Activated T-cell treated with anti-CD3 and anti-CD28 coated beads, Interleukin-2, amount 50 U/mL, for 4 hours (primary cell): ENCODE results near the gene COL5A1. TPM values are rescaled to one million over a fixed set of nuclear protein-coding genes. Genes with fewer than 3 reads are reported as not detected.
"Not testable (repeated sequence)": the region's sequence is repeated elsewhere in the genome, so short reads cannot be mapped to it uniquely, and the experiment has no call there.

Experiments used
- ATAC-seq, 2 donors: fragments of 200-7000 bp; cut with Tn5 transposase; one replicate each; pipeline ENCODE4 v1.10.0; 2021
- DNase-seq: peaks from one replicate; pipeline ENCODE4 v3.0.0-alpha.2; 2020
- H3K27me3 Mint-ChIP-seq: one replicate; pipeline ENCODE4 v1.8.0; 2021; ENCODE audit warnings: low read depth, mixed read lengths
- H3K36me3 Mint-ChIP-seq: one replicate; pipeline ENCODE4 v1.8.0; 2022; ENCODE audit warnings: mixed read lengths; ENCODE audit not compliant: insufficient read depth
- H3K4me1 Mint-ChIP-seq: one replicate; pipeline ENCODE4 v1.8.0; 2021; ENCODE audit warnings: low read depth, mixed read lengths
- H3K4me3 Mint-ChIP-seq: one replicate; pipeline ENCODE4 v1.8.0; 2021; ENCODE audit warnings: mild to moderate bottlenecking, moderate library complexity, mixed read lengths
- H3K9me3 Mint-ChIP-seq: one replicate; pipeline ENCODE4 v1.8.0; 2021; ENCODE audit warnings: mixed read lengths
- total RNA-seq, 3 donors: library from RNA; stranded (reverse); gene quantifications; one replicate each; pipeline ENCODE4 v1.2.1, GENCODE V29; 2021

COL5A1 gene
- total RNA-seq, 3 donors from 2014 or later = 0.14 to 0.30 (median 0.21) TPM

GRCh38 chr9:134635351-134636148 is 6.1 kb upstream of the COL5A1 start:
- Mint-ChIP-seq H3K4me3 (no peak overlapping the region), H3K4me1 (no peaks in the 10 kb centered on the region), H3K36me3 (no peaks in the 10 kb centered on the region), H3K9me3 (no peaks in the 10 kb centered on the region), H3K27me3 (peaks cover 12% of the 10 kb centered on the region)
- DNase-seq (no peak), ATAC-seq (no peak)

GRCh38 chr9:134636149-134636507 is 5.5 kb upstream of the COL5A1 start:
- Mint-ChIP-seq H3K4me1 (no peaks in the 10 kb centered on the region), H3K9me3 (no peaks in the 10 kb centered on the region), H3K36me3 (no peaks in the 10 kb centered on the region), H3K27me3 (peaks cover 18% of the 10 kb centered on the region), H3K4me3 (no peak overlapping the region)
- ATAC-seq (no peak), DNase-seq (no peak)

- no peak overlapping the region for H3K4me3 Mint-ChIP-seq
- no peaks in the 10 kb centered on the region for H3K4me1 Mint-ChIP-seq
- peaks cover 19% of the 10 kb centered on the region for H3K27me3 Mint-ChIP-seq
- no peaks in the 10 kb centered on the region for H3K9me3 Mint-ChIP-seq
- DNase-seq (no peak), ATAC-seq (no peak)
- no peaks in the 10 kb centered on the region for H3K36me3 Mint-ChIP-seq
Observed at GRCh38 chr9:134637241-134637640, 4.4 kb upstream of the COL5A1 start.

DNA sequence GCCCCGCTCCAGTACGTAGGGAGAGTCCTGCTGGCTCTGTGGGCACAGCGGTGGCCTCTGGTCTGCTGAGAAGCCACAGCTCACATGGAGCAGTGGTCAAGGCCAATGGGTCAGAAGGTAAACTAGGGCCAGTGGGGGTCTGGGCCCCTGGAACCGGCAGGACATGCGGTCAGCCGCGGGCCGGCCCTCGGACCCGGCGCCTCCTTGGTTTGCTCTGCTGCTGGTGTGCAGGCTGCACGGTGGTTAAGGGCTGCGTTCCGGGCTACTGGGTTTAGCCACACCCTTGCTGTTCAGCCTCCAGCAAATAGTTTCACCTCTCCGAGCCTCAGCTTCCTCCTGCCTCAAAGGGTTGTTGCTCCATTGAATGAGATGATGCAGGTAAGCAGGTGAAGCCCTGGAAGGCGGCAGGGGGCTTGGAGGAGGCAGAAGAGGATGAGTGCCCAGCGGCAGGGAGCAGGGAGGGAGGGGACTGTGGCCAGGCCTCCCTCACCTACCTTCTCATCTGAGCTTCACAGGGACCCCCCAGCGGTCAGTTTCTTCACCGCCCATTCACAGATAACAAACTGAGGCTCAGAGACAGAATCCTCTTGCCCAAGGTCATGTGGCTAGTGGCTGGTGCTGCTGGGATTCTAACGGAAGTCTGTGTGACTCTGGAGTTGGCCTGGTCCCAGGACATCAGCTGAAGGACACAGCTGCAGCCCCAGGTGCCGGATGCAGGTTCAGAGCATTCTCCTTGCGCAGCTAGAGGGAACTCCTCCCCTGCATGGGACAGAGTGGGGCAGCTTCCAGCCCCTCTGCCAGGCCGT is 3.7 kb upstream of the COL5A1 start:
- H3K4me3 Mint-ChIP-seq = no peak overlapping the region
- H3K9me3 Mint-ChIP-seq = no peaks in the 10 kb centered on the region
- ATAC-seq (no peak), DNase-seq (no peak)
- peaks cover 23% of the 10 kb centered on the region for H3K27me3 Mint-ChIP-seq
- H3K4me1 Mint-ChIP-seq = peaks cover 2% of the 10 kb centered on the region
- H3K36me3 Mint-ChIP-seq = no peaks in the 10 kb centered on the region

DNA sequence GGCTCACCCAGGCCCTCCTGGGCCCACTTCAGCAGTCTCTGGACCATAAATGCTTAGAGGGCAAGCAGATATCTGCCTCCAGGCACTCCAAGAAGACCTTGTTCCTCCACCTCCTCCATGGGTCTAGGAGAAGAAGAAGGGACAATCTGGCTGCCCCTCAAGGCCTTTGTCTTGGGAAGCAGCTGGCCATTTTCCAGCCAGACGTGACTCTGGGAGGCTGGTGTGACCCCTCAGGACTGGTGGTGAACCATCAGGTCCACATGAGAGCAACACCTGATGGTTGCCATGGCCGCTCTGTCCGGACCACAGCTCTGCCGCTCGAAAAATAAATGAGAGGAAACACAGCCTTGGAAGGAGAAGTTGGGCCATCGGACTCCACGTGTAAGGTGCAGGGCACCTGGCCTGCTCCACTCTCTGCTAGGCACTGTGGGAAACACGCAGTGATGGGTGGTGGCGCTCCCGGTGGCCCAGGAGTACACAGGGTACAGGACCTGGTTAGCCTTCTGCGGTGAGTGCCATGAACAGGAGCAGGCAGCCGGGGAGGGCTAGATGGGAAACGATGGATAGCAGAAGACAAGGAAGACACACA is 3.0 kb upstream of the COL5A1 start:
- ATAC-seq = no peak
- H3K4me3 Mint-ChIP-seq = no peak overlapping the region

GRCh38 chr9:134639994-134640393 is 1.6 kb upstream of the COL5A1 start:
- ATAC-seq = no peak
- H3K27me3 Mint-ChIP-seq = peaks cover 35% of the 10 kb centered on the region
- no peak overlapping the region for H3K4me3 Mint-ChIP-seq
- no peaks in the 10 kb centered on the region for H3K36me3 Mint-ChIP-seq
- peaks cover 2% of the 10 kb centered on the region for H3K4me1 Mint-ChIP-seq
- no peaks in the 10 kb centered on the region for H3K9me3 Mint-ChIP-seq
- no peak for DNase-seq

More for the DNA sequence above, 3.0 kb upstream of the COL5A1 start:
- peaks cover 30% of the 10 kb centered on the region for H3K27me3 Mint-ChIP-seq
- H3K4me1 Mint-ChIP-seq = peaks cover 2% of the 10 kb centered on the region
- no peaks in the 10 kb centered on the region for H3K36me3 Mint-ChIP-seq
- DNase-seq = no peak
- H3K9me3 Mint-ChIP-seq = no peaks in the 10 kb centered on the region

GRCh38 chr9:134640506-134641172 is 964 bp upstream of the COL5A1 start:
- no peak for DNase-seq
- H3K4me1 Mint-ChIP-seq = peaks cover 2% of the 10 kb centered on the region
- peaks cover 35% of the 10 kb centered on the region for H3K27me3 Mint-ChIP-seq
- no peak for ATAC-seq
- H3K4me3 Mint-ChIP-seq = no peak overlapping the region
- H3K36me3 Mint-ChIP-seq = no peaks in the 10 kb centered on the region
- H3K9me3 Mint-ChIP-seq = no peaks in the 10 kb centered on the region

DNA sequence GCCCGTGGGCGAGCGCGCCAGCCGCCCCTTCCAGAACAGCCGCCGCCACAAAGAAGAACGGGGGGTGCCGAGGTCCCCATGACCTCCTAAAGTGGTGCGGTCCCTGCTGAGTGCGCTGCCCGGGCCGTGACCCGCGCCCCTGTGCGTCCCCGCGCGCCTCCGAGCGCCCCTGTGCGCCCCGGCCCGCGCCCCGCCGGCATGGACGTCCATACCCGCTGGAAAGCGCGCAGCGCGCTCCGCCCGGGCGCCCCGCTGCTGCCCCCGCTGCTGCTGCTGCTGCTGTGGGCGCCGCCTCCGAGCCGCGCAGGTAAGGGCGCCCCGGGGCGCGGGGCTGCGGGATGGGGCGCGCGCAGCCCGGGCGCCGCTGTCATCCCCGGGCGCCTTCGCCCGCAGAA is 384 bp downstream of the COL5A1 start:
- Mint-ChIP-seq H3K4me1 (peaks cover 2% of the 10 kb centered on the region), H3K27me3 (peaks cover 35% of the 10 kb centered on the region), H3K4me3 (no peak overlapping the region), H3K36me3 (no peaks in the 10 kb centered on the region), H3K9me3 (no peaks in the 10 kb centered on the region)
- DNase-seq (no peak), ATAC-seq (peak; percentile 8 to 53)

GRCh38 chr9:134642385-134643181 is 980 bp downstream of the COL5A1 start:
- ATAC-seq = no peak

DNA sequence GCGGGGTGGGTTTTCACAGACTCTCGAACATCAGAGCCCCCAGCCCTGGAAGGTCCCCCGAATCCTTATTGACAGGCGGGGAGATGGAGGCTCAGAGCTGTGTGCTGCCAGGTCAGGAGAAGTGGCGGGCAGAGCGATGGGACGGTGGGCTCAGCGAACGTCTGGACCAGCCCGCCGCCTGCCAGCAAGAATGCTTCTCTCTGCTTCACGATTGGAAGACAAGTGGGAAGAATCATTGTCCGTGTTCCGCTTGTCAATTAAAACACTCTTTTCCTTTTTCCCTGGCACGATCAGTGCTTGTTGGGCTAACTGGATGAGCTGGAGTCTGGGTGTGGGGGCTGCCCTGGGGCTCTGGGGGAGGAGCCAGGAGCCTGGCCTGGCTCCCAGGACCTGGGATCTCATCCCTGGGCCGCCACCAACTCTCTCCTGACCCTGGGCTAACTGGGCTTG is 1.6 kb downstream of the COL5A1 start:
- no peak for ATAC-seq

More at GRCh38 chr9:134642385-134643181, 980 bp downstream of the COL5A1 start:
- no peaks in the 10 kb centered on the region for H3K9me3 Mint-ChIP-seq
- H3K4me3 Mint-ChIP-seq = peak overlapping the region; percentile 47
- H3K27me3 Mint-ChIP-seq = peaks cover 35% of the 10 kb centered on the region
- H3K4me1 Mint-ChIP-seq = peaks cover 2% of the 10 kb centered on the region
- H3K36me3 Mint-ChIP-seq = no peaks in the 10 kb centered on the region
- no peak for DNase-seq

DNA sequence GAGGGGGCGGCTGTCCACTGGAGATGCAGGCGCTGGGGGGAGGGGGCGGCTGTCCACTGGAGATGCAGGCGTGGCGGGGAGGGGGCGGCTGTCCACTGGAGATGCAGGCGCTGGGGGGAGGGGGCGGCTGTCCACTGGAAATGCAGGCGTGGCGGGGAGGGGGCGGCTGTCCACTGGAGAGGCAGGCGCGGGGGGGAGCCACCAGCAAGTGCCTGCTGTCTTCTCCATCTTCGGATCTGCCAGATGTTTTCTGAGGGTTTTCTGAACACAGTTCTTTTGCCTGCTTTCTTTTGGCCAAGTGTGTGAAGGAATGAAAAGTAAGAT is 2.8 kb downstream of the COL5A1 start:
- H3K9me3 Mint-ChIP-seq, H3K4me3 Mint-ChIP-seq, ATAC-seq, H3K36me3 Mint-ChIP-seq, H3K4me1 Mint-ChIP-seq, DNase-seq: not testable (repeated sequence)
- peaks cover 32% of the 10 kb centered on the region for H3K27me3 Mint-ChIP-seq

More for the DNA sequence above, 1.6 kb downstream of the COL5A1 start:
- Mint-ChIP-seq H3K27me3 (peaks cover 35% of the 10 kb centered on the region), H3K4me3 (peak overlapping the region; percentile 16), H3K36me3 (no peaks in the 10 kb centered on the region), H3K4me1 (peaks cover 2% of the 10 kb centered on the region), H3K9me3 (no peaks in the 10 kb centered on the region)
- no peak for DNase-seq

DNA sequence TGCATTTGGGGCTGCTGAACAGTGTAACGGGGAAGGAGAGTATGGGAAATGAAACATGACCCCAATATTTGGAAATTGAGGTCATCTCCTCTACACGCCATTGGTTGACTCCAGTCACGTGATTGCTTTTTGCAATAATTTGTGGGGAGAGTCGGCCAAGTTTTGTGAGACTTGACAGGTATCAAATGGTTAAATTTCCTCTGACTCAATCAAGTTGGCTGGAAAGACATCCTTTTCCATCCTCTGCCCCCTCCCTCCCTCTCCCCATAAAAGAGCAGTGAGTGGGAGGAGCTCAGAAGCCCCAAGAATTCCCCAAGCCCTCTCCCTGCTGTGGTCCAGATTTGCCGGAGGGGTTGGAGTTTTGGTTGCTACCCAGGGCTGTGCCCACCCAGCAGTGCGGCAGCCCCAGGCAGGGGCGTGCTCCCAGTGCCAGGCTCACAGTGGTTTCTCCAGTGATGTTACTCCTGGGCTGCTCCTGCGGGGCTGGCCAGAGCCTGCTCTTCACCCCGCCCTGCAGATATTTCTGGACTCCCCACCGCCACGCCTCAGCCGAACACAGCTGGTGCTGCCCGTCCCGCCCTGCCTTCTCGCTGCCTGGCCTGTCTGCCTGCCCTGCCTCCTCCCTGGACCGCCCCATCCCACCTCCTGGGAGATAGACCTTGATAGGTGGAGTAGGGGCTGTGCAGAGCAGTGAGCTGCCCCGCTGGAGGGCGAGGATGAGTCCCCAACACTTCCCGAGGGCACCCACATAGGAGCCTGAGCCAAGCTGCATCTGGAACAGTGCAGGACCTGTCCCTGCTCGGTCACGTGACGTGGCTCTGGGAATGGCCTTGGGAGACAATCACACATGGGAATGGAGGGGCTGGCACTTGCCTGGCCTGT is 3.4 kb downstream of the COL5A1 start:
- Mint-ChIP-seq H3K4me3 (no peak overlapping the region), H3K36me3 (no peaks in the 10 kb centered on the region), H3K4me1 (peaks cover 2% of the 10 kb centered on the region), H3K9me3 (no peaks in the 10 kb centered on the region), H3K27me3 (peaks cover 31% of the 10 kb centered on the region)
- ATAC-seq (no peak), DNase-seq (no peak)
